ENCODE data around the gene CAPRIN2.

DNA sequence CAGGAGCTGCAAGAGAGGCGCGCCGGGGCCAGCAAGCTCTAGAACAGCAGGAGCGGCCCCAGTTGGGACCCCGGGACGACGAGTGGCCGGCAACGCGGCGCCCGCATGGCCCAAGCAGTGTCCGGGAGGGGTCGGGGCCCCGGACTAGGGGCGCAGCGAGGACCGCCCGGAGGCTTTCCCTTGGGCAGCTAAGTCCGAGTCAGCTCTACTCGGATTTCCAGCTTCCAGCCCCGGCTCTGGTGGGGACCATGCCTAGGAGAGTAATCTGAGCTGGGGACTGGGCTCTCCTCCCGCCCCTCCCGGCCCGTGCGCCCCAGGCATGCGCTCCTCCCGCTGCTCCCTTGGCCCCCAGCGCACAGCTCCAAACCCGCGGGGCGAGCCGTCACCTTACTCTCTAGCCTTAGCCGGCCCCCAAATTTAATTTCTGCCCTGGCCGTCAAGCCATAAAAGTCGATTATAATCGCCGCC, 41.6 kb upstream of the CAPRIN2 start:
- TF ChIP-seq, protein P1, sequence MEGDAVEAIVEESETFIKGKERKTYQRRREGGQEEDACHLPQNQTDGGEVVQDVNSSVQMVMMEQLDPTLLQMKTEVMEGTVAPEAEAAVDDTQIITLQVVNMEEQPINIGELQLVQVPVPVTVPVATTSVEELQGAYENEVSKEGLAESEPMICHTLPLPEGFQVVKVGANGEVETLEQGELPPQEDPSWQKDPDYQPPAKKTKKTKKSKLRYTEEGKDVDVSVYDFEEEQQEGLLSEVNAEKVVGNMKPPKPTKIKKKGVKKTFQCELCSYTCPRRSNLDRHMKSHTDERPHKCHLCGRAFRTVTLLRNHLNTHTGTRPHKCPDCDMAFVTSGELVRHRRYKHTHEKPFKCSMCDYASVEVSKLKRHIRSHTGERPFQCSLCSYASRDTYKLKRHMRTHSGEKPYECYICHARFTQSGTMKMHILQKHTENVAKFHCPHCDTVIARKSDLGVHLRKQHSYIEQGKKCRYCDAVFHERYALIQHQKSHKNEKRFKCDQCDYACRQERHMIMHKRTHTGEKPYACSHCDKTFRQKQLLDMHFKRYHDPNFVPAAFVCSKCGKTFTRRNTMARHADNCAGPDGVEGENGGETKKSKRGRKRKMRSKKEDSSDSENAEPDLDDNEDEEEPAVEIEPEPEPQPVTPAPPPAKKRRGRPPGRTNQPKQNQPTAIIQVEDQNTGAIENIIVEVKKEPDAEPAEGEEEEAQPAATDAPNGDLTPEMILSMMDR (IDR thresholded peaks at IDR 0.05), result peak in 1 of 6 experiments; percentile 20
- no peak for TF ChIP-seq POLR2A (IDR thresholded peaks at IDR 0.05)
